Activated CD4-positive, alpha-beta memory T cell treated with anti-CD3 and anti-CD28 coated beads, Interleukin-2, amount 10 ng/mL, durations not matched to agents 7 days and 5 days (primary cell): Measurements from ENCODE around the gene MYO3B. TPM values are rescaled to one million over a fixed set of nuclear protein-coding genes. Genes with fewer than 3 reads are reported as not detected.

ENCODE experiments used
- CTCF ChIA-PET: fragments of 350-600 bp; sonication (Branson Sonifier 250); formaldehyde crosslinking; loops from one replicate; lab custom pipeline; 2021; ENCODE audit warnings: antibody characterized with exemption, inconsistent platforms; lab: Charles Lee
- POLR2A ChIA-PET: fragments of 350-600 bp; sonication (Branson Sonifier 250); formaldehyde crosslinking; loops from one replicate; lab custom pipeline; 2021; ENCODE audit warnings: antibody characterized with exemption; lab: Charles Lee
- DNase-seq: peaks from one replicate; pipeline ENCODE4 v3.0.0-alpha.2; 2020
- H3K27ac Mint-ChIP-seq: one replicate; pipeline ENCODE4 v1.8.0; 2021; ENCODE audit warnings: mild to moderate bottlenecking, mixed read lengths
- H3K27me3 Mint-ChIP-seq: one replicate; pipeline ENCODE4 v1.8.0; 2021; ENCODE audit warnings: mixed read lengths
- H3K36me3 Mint-ChIP-seq: one replicate; pipeline ENCODE4 v1.8.0; 2021; ENCODE audit warnings: low read depth, mixed read lengths
- H3K4me1 Mint-ChIP-seq: one replicate; pipeline ENCODE4 v1.8.0; 2021; ENCODE audit warnings: mixed read lengths
- H3K4me3 Mint-ChIP-seq: one replicate; pipeline ENCODE4 v1.8.0; 2021; ENCODE audit warnings: mild to moderate bottlenecking, mixed read lengths
- H3K9me3 Mint-ChIP-seq: one replicate; pipeline ENCODE4 v1.8.0; 2021; ENCODE audit warnings: mixed read lengths
- total RNA-seq, 2 experiments: library from RNA; stranded (reverse); gene quantifications; one replicate each; pipeline ENCODE4 v1.2.3, GENCODE V29; 2021

Gene MYO3B
- total RNA-seq, 2 experiments from 2014 or later, result 0.18 to 0.38 TPM

DNA sequence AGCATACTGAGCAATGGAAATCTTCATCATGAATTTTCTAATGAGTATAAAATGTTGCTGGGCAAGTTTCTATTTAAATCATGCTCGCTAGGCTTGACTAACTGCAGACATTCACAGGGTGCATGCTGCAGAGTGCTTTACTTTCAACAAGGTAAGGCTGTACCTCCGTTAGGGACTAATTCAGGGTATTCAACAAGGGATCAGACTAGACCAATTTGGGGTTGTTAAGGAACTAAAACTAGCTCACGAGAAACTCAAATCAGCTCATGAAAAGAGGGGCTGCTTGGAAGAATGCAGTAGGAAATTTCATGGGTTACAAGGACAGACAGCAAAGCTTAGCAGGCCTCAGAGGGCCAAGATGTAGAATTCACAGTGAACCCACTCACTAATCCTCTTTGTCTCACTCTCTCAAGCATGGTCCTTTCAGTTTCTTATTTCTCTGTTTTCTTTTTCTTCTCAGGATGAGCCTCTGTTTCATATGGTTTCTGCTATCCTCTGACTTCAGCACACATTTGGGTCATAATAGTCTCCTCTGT is 2.2 kb downstream of the MYO3B start:
- no peak overlapping the region for H3K4me3 Mint-ChIP-seq
- POLR2A ChIA-PET, result no interaction called here
- H3K27me3 Mint-ChIP-seq, result no peaks in the 10 kb centered on the region
- no peak for DNase-seq
- peaks cover 12% of the 10 kb centered on the region for H3K4me1 Mint-ChIP-seq
- CTCF ChIA-PET, result no interaction called here
- no peaks in the 10 kb centered on the region for H3K36me3 Mint-ChIP-seq
- H3K9me3 Mint-ChIP-seq, result no peaks in the 10 kb centered on the region
- no peak overlapping the region for H3K27ac Mint-ChIP-seq

DNA sequence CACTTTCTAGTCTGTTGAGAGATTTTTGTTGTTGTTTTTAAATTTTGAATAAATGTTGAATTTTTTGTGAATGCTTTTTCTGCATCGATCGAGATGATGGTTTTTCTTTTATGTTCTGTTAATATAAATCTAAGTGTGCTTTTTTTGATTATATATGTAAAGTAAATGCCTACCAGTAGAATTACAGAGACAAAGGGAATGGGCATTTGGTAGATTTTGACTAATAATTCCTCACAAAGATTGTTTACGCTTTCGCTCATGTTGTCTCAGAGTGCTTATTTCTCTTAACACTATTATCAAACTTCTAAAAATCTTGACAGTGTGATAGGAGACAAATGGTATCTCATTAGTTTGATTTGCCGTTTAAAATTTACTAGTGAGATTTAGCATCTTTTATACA is 3.7 kb downstream of the MYO3B start:
- Mint-ChIP-seq H3K27ac (no peak overlapping the region), H3K36me3 (no peaks in the 10 kb centered on the region), H3K9me3 (no peaks in the 10 kb centered on the region), H3K4me3 (no peak overlapping the region), H3K27me3 (peaks cover 3% of the 10 kb centered on the region), H3K4me1 (peaks cover 12% of the 10 kb centered on the region)
- no peak for DNase-seq
- ChIA-PET CTCF (no interaction called here), POLR2A (no interaction called here)

DNA sequence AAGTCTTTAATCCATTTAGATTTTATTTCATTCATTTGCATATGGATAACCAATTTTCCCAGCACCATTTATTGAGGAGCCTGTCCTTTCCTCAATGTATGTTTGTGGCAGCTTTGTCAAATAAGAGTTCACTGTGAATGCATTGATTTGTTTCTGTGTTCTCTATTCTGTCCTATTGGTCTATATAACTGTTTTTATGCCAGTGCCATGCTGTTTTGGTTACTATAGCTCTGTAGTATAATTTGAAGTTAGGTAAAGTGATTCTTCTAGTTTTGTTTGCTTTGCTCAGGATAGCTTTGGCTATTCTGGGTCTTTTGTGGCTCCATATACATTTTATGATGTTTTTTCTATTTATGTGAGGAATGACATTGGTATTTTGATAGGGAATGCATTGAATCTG is 7.4 kb downstream of the MYO3B start:
- Mint-ChIP-seq H3K27me3 (peaks cover 10% of the 10 kb centered on the region), H3K4me1 (no peaks in the 10 kb centered on the region), H3K4me3 (no peak overlapping the region), H3K36me3 (no peaks in the 10 kb centered on the region), H3K27ac (no peak overlapping the region), H3K9me3 (peaks cover 5% of the 10 kb centered on the region)
- no peak for DNase-seq
- CTCF ChIA-PET, result no interaction called here
- POLR2A ChIA-PET, result no interaction called here

DNA sequence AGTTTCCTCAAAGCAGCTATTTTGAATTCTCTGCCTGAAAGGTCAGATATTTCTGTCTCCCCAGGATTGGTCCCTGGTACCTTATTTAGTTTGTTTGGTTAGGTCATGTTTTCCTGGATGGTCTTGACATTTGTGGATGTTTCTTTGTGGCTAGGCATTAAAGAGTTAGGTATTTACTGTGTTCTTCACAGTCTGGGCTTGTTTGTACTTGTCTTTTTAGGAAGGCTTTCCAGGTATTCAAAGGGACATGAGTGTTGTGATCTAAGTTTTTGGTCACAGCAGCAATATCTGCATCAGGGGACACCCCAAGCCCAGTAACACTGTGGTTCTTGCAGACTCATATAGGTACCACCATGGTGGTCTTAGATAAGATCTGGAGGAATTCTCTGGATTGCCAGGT is 11.8 kb downstream of the MYO3B start:
- POLR2A ChIA-PET, result no interaction called here
- Mint-ChIP-seq H3K4me1 (no peaks in the 10 kb centered on the region), H3K36me3 (no peaks in the 10 kb centered on the region), H3K27ac (no peak overlapping the region), H3K4me3 (no peak overlapping the region), H3K27me3 (peaks cover 14% of the 10 kb centered on the region), H3K9me3 (peaks cover 5% of the 10 kb centered on the region)
- CTCF ChIA-PET, result no interaction called here
- no peak for DNase-seq

DNA sequence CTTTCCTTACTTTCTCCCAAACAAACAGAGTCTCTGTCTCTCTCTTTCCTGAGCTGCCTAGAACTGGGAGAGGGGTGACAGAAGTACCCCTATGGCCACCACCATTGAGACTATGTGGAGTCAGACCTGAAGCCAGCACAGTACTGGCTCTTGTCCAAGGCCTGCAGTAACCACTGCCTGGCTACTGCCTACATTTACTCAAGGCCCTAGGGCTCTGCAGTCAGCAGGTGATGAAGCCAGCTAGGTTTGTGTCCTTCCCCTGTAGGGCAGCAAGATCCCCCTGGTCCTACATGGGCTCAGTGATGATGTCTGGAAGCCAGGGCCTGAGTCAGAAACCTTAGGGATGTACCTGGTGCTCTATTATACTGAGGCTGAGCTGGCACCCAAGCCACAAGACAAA is 12.2 kb downstream of the MYO3B start:
- H3K4me1 Mint-ChIP-seq, result no peaks in the 10 kb centered on the region
- H3K4me3 Mint-ChIP-seq, result no peak overlapping the region
- DNase-seq, result no peak
- CTCF ChIA-PET, result no interaction called here
- POLR2A ChIA-PET, result no interaction called here
- H3K9me3 Mint-ChIP-seq, result peaks cover 5% of the 10 kb centered on the region
- H3K27ac Mint-ChIP-seq, result no peak overlapping the region
- peaks cover 14% of the 10 kb centered on the region for H3K27me3 Mint-ChIP-seq
- no peaks in the 10 kb centered on the region for H3K36me3 Mint-ChIP-seq

DNA sequence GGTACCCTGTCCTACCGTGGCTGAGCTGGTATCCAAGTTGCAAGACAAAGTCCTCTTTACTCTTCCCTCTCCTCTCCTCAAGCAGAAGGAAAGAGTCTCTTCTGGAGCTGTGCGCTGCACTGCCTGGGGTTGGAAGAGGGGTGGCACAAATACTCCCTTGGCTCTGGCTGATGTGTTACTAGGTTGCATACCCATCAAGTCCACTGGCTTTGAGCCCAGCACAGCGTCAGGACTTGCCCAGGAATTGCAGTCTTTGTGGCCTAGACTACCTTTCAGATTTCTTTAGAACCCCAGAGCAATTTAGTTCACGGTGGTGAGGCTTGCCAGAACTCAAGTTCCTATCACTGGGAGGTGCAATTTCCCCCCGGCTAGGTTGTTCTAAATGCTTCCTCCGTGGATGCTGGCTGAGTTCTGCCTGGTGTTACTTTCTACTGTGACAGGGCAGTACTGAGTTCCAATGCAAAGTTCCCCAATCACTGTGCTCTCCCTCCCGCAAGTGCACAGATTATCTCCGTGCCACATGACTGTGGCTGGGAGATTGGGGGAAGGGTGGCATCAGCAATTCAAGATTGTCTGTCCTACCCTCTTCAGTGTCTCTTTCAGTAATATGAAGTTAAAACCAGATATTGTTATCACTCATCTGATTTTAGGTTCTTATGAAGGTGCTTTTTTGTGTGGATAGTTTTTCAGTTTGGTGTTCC is 13.4 kb downstream of the MYO3B start:
- Mint-ChIP-seq H3K27ac (no peak overlapping the region), H3K27me3 (peaks cover 11% of the 10 kb centered on the region)
- POLR2A ChIA-PET, result no interaction called here

DNA sequence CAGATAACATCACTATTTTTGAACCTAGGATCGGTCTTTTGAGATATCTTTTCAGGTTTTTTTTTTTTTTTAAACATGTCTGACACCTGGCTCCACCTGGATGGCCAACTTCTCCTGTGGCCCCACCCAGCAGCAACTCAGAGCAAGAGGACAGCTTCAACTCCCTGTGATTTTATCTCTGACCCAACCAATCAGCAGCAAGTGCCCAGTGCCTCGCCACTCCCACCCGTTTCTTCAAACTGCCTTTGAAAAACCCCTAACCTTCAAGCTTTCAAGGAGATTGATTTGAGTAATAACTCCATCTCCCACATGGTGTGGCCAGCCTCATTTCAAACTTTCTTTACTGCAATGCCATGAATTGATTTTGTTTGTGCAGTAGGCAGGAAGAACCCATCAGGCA is 19.0 kb downstream of the MYO3B start:
- POLR2A ChIA-PET, result no interaction called here
- no peaks in the 10 kb centered on the region for H3K9me3 Mint-ChIP-seq
- no peak overlapping the region for H3K27ac Mint-ChIP-seq
- DNase-seq, result no peak
- no peak overlapping the region for H3K4me3 Mint-ChIP-seq
- H3K4me1 Mint-ChIP-seq, result no peaks in the 10 kb centered on the region
- CTCF ChIA-PET, result no interaction called here
- no peaks in the 10 kb centered on the region for H3K36me3 Mint-ChIP-seq
- H3K27me3 Mint-ChIP-seq, result peaks cover 14% of the 10 kb centered on the region

More for the DNA sequence above, 13.4 kb downstream of the MYO3B start:
- Mint-ChIP-seq H3K4me1 (no peaks in the 10 kb centered on the region), H3K36me3 (no peaks in the 10 kb centered on the region), H3K4me3 (no peak overlapping the region), H3K9me3 (peaks cover 5% of the 10 kb centered on the region)
- CTCF ChIA-PET, result no interaction called here
- no peak for DNase-seq

DNA sequence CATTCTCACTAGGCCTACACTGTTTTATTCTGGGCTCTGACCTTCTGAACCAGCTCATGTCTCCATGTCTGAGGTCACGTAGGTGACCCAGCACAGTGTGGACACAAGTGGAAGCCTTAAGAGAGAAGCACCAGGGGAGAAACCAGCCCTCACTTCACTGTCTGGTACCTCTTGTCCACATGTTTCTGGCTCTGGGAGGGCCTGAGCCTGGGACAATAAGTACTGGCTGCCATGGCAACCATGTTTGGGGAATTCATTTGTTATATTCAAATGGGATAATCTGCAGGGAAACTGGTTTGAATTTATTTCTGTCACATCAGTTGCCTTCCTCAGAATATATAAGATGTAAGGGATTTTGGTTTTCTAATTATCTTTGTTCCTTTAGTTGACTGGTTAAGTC is 23.3 kb downstream of the MYO3B start:
- Mint-ChIP-seq H3K4me1 (no peaks in the 10 kb centered on the region), H3K9me3 (no peaks in the 10 kb centered on the region), H3K36me3 (no peaks in the 10 kb centered on the region), H3K4me3 (no peak overlapping the region), H3K27ac (no peak overlapping the region), H3K27me3 (peaks cover 18% of the 10 kb centered on the region)
- POLR2A ChIA-PET, result no interaction called here
- CTCF ChIA-PET, result no interaction called here
- DNase-seq, result no peak

DNA sequence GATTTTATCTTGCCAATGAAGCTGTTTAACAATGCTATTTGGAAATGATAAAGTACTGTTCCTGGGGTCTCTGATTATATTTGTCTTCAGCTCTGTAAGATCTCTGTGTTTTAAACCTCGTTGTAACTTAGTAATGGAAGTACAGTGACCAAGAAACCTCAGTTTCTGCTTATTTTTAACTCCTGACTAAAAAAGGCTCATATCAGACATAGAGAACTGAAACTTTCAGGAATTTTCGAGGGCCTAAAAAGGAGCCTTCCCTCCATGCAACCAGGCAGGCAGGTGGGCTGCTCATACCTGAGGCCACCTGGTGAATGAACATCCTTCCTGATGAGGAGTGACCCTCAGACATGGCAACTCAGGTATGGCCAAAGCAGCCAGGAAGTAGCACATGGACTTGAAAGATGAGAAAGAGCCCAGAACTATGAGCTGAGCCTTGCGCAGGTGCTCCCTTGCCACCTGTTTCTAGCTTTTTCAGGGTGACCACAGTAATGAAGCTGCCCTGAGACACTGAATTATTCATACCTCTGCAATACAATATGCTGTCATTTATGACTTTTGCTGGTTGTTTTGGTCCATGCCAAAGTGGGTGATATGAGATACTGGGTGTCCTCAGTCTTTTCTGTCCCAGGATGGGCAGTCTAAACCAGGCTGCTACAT is 23.9 kb downstream of the MYO3B start:
- DNase-seq, result no peak
- H3K36me3 Mint-ChIP-seq, result no peaks in the 10 kb centered on the region
- no peak overlapping the region for H3K4me3 Mint-ChIP-seq
- H3K27me3 Mint-ChIP-seq, result peaks cover 18% of the 10 kb centered on the region
- ChIA-PET POLR2A (no interaction called here), CTCF (no interaction called here)
- no peaks in the 10 kb centered on the region for H3K9me3 Mint-ChIP-seq
- H3K27ac Mint-ChIP-seq, result no peak overlapping the region
- H3K4me1 Mint-ChIP-seq, result no peaks in the 10 kb centered on the region

DNA sequence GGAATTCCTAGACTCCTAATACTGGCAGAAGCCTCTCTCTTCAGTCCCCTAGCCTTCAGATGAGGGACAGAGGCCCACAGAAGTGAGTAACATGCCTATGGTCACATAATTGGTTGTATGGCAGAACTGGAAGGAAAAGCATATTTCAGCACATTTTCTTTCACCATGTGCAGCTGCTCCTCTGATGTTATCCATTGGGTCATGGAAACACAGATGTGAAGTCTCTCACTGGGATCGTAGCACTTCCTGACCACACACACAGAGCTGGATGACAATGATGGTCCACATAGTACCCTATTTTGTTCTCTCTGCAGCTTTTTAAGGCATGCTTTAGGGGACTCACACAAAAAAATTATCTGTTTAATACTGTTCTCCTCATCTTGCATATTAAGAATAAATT is 24.5 kb downstream of the MYO3B start:
- Mint-ChIP-seq H3K36me3 (no peaks in the 10 kb centered on the region), H3K9me3 (no peaks in the 10 kb centered on the region), H3K4me1 (no peaks in the 10 kb centered on the region), H3K27me3 (peaks cover 16% of the 10 kb centered on the region), H3K4me3 (no peak overlapping the region), H3K27ac (no peak overlapping the region)
- POLR2A ChIA-PET, result no interaction called here
- no peak for DNase-seq
- CTCF ChIA-PET, result no interaction called here

DNA sequence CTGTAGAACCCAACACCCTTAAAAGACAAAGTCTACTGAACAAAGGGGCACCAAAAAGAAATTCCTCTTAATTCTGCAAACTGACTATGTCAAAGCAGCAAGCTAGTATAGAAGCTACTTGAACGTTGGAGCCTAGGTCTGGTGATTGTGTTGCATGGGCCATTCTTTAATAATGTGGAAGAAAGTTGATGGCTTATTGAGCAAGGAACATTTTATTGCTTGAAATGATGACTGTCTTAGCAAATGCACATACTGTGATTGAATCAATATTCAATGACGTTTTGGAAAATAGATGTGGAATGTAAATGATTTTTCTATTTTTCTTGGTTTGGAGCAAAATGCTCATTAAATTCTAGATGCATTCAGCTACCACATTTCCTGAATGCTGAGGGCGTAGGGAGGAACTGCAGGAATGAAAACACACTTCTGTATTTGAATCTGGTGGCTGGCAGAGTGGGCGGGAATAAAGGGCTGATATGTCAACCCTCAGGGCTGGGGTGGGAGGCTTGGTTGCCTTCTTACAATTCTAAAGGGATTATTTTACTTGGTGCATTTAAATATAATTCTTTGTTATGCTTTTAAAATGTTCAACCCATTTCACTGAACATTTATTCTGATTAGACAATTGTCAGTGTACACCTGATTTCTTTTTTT is 26.5 kb downstream of the MYO3B start:
- H3K27ac Mint-ChIP-seq, result no peak overlapping the region

DNA sequence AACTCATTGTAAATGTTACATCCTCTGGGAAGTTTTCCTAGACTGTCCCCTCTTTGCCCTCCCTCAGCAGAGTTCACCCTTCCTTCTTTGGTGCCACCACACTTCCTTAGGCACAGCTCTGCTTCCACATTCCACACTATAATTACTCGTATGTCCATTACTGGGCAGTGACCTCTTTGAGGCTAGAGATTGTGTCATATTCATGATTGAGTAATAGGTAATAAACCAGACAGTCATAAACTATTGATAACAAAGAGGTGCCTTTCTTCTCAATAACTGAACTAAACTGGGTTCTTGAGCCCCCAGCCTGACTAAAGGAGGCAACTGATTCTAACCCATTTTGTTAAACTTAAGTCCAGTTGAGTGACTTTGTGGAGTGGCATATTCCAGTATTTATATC is 28.3 kb downstream of the MYO3B start:
- Mint-ChIP-seq H3K4me1 (no peaks in the 10 kb centered on the region), H3K27ac (no peak overlapping the region), H3K27me3 (peaks cover 7% of the 10 kb centered on the region), H3K9me3 (no peaks in the 10 kb centered on the region), H3K4me3 (no peak overlapping the region), H3K36me3 (no peaks in the 10 kb centered on the region)
- ChIA-PET POLR2A (no interaction called here), CTCF (no interaction called here)
- no peak for DNase-seq

More for the DNA sequence above, 26.5 kb downstream of the MYO3B start:
- Mint-ChIP-seq H3K27me3 (peaks cover 7% of the 10 kb centered on the region), H3K36me3 (no peaks in the 10 kb centered on the region), H3K9me3 (no peaks in the 10 kb centered on the region), H3K4me3 (no peak overlapping the region), H3K4me1 (no peaks in the 10 kb centered on the region)
- ChIA-PET POLR2A (no interaction called here), CTCF (no interaction called here)
- no peak for DNase-seq

DNA sequence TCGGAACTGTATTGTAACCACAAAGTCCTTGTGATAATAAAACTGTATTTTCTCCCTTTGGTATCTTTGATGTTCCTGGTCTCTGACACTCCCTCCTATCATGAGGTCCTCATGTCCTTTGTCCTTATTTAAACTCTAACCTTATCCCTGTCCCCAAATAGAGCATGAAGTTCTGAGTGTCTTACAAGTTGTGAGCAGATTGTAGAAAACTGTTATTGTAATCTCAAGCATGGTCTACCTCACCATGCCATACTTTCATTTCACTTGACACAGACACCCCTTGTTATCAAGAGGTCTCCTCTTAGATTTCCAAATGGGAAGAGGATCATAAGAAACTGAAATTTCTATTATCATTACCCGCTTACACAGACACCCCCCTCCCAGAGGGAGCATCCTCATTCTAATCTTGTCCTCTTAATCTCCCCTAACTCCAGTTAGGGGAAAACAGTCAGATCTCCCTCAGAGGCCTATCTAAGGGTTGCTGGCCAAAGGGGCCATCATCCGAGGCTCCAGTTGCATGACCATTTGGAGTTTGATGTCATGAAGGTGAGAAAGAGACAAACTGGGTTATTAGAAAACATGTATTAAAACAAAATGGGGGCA is 29.0 kb downstream of the MYO3B start:
- Mint-ChIP-seq H3K9me3 (no peaks in the 10 kb centered on the region), H3K36me3 (no peaks in the 10 kb centered on the region), H3K27me3 (peaks cover 7% of the 10 kb centered on the region), H3K4me1 (no peaks in the 10 kb centered on the region), H3K27ac (no peak overlapping the region), H3K4me3 (no peak overlapping the region)
- POLR2A ChIA-PET, result no interaction called here
- CTCF ChIA-PET, result no interaction called here
- DNase-seq, result no peak
